Measurements from ENCODE around the gene TEX51. TPM values are rescaled to one million over a fixed set of nuclear protein-coding genes. Genes with fewer than 3 reads are reported as not detected.

The TEX51 gene
- total RNA-seq, 1 donor from 2014 or later, result not detected

DNA sequence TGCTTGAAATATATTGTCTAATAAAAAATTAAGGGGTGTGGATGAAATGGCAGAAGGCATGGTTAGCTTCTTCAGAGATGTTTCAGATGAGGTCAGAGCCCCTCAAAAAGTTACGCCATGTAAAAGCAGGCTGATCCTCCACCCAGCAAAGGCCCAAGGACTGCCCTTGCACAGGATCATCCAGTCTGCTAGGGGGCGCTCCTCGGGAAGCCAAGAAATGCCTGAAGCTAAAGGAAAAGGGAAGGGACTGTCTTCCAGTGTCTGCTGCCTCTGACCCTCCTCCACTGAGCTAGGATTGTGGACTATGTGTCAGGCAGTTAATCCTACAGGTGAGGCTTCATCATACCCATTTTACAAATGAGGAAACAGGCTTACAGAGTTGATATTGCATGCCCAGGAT is 33.8 kb upstream of the TEX51 start:
- FAIRE-seq (no peak), DNase-seq (ENCODE audit: low read depth) (no peak)
- H3K36me3 ChIP-seq (ENCODE audit: control insufficient read depth, insufficient read depth, low read length), result no peaks in the 10 kb centered on the region
- H3K4me3 ChIP-seq (ENCODE audit: low read depth, low read length), result no peak overlapping the region
- TF ChIP-seq CTCF (IDR thresholded peaks at IDR 0.05; ENCODE audit: insufficient read depth, low read length, severe bottlenecking), result no peak
- H3K27me3 ChIP-seq (ENCODE audit: control insufficient read depth, insufficient read depth, low read length), result no peaks in the 10 kb centered on the region

GRCh38 chr2:126866451-126866850 is 32.2 kb upstream of the TEX51 start:
- no peak overlapping the region for H3K4me3 ChIP-seq (ENCODE audit: low read depth, low read length)
- no peaks in the 10 kb centered on the region for H3K36me3 ChIP-seq (ENCODE audit: control insufficient read depth, insufficient read depth, low read length)
- TF ChIP-seq CTCF (IDR thresholded peaks at IDR 0.05; ENCODE audit: insufficient read depth, low read length, severe bottlenecking), result no peak
- H3K27me3 ChIP-seq (ENCODE audit: control insufficient read depth, insufficient read depth, low read length), result no peaks in the 10 kb centered on the region
- FAIRE-seq (no peak), DNase-seq (ENCODE audit: low read depth) (no peak)

- DNase-seq (ENCODE audit: low read depth), result no peak
- H3K27me3 ChIP-seq (ENCODE audit: control insufficient read depth, insufficient read depth, low read length), result no peaks in the 10 kb centered on the region
- H3K4me3 ChIP-seq (ENCODE audit: low read depth, low read length), result no peak overlapping the region
Measured at GRCh38 chr2:126874961-126875360, 23.7 kb upstream of the TEX51 start.

GRCh38 chr2:126876631-126877030 is 22.1 kb upstream of the TEX51 start:
- DNase-seq (ENCODE audit: low read depth), result no peak
- Histone ChIP-seq H3K27me3 (ENCODE audit: control insufficient read depth, insufficient read depth, low read length) (no peaks in the 10 kb centered on the region), H3K36me3 (ENCODE audit: control insufficient read depth, insufficient read depth, low read length) (no peaks in the 10 kb centered on the region), H3K4me3 (ENCODE audit: low read depth, low read length) (no peak overlapping the region)
- TF ChIP-seq CTCF (IDR thresholded peaks at IDR 0.05; ENCODE audit: insufficient read depth, low read length, severe bottlenecking), result no peak
- FAIRE-seq, result peak; percentile 40

More at GRCh38 chr2:126874961-126875360, 23.7 kb upstream of the TEX51 start:
- FAIRE-seq, result no peak
- TF ChIP-seq CTCF (IDR thresholded peaks at IDR 0.05; ENCODE audit: insufficient read depth, low read length, severe bottlenecking), result no peak
- H3K36me3 ChIP-seq (ENCODE audit: control insufficient read depth, insufficient read depth, low read length), result no peaks in the 10 kb centered on the region

DNA sequence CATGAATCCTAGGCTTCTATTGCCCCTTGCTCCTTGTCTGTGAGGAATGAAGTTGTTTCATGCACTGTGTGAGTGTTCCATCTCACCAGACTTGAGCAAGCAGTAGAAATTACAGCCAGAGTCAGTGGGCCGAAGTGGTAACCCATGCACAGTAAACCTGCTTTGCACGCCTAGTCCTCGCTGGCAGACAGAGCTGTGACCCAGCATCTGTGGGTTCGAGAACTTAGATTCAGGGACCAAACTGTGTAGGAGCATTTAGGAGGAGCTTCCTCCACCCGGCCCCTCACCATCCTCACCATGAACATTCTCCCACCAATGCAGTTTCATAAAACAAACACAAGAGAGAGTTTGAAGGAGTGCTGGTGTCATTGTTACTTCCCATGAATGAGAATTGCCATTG is 21.6 kb upstream of the TEX51 start:
- FAIRE-seq (peak; percentile 13), DNase-seq (ENCODE audit: low read depth) (no peak)
- no peak overlapping the region for H3K4me3 ChIP-seq (ENCODE audit: low read depth, low read length)
- no peaks in the 10 kb centered on the region for H3K36me3 ChIP-seq (ENCODE audit: control insufficient read depth, insufficient read depth, low read length)
- H3K27me3 ChIP-seq (ENCODE audit: control insufficient read depth, insufficient read depth, low read length), result no peaks in the 10 kb centered on the region
- no peak for TF ChIP-seq CTCF (IDR thresholded peaks at IDR 0.05; ENCODE audit: insufficient read depth, low read length, severe bottlenecking)

GRCh38 chr2:126877861-126878565 is 20.7 kb upstream of the TEX51 start:
- no peaks in the 10 kb centered on the region for H3K36me3 ChIP-seq (ENCODE audit: control insufficient read depth, insufficient read depth, low read length)
- DNase-seq (ENCODE audit: low read depth) (no peak), FAIRE-seq (no peak)
- no peaks in the 10 kb centered on the region for H3K27me3 ChIP-seq (ENCODE audit: control insufficient read depth, insufficient read depth, low read length)
- H3K4me3 ChIP-seq (ENCODE audit: low read depth, low read length), result no peak overlapping the region
- no peak for TF ChIP-seq CTCF (IDR thresholded peaks at IDR 0.05; ENCODE audit: insufficient read depth, low read length, severe bottlenecking)
